HG03108 (cell line): ENCODE measurements around the gene DCUN1D4.

Source experiments
- ATAC-seq: cut with Tn5 transposase; IDR thresholded peaks from one replicate; pipeline ENCODE4 v1.9.1; 2021; ENCODE audit warnings: moderate library complexity; ENCODE audit not compliant: unreplicated experiment

Gene DCUN1D4

GRCh38 chr4:51958199-51958968, 115.4 kb downstream of the DCUN1D4 start:
- no peak for ATAC-seq

- ATAC-seq, result no peak
These were observed 117.5 kb downstream of the DCUN1D4 start for GRCh38 chr4:51960486-51960885.

GRCh38 chr4:51963841-51964517, 121.0 kb downstream of the DCUN1D4 start:
- no peak for ATAC-seq

- ATAC-seq, result no peak
These were observed 122.9 kb downstream of the DCUN1D4 start for GRCh38 chr4:51965862-51966261.
